NB4 (cell line): ENCODE measurements around the gene PIEZO2.
"Not testable (repeated sequence)": the region's sequence is repeated elsewhere in the genome, so short reads cannot be mapped to it uniquely, and the experiment has no call there.

ENCODE experiments used
- MYC ChIP-seq: IDR thresholded peaks from 2 replicates; pipeline ENCODE4 v1.6.1; 2011; ENCODE audit warnings: low read depth, low read length
- POLR2A ChIP-seq: IDR thresholded peaks from 2 replicates; pipeline ENCODE4 v1.6.1; 2011; ENCODE audit warnings: mild to moderate bottlenecking; ENCODE audit not compliant: insufficient read length; ENCODE audit errors: extremely low read depth
- TF ChIP-seq, protein P1 (sequence below): IDR thresholded peaks from one replicate; pipeline ENCODE4 v1.5.1; 2012; ENCODE audit warnings: low read depth, low read length
- TF ChIP-seq, protein P2 (sequence below): IDR thresholded peaks from 2 replicates; pipeline ENCODE4 v1.6.1; 2011; ENCODE audit warnings: low read depth, low read length

DNA sequence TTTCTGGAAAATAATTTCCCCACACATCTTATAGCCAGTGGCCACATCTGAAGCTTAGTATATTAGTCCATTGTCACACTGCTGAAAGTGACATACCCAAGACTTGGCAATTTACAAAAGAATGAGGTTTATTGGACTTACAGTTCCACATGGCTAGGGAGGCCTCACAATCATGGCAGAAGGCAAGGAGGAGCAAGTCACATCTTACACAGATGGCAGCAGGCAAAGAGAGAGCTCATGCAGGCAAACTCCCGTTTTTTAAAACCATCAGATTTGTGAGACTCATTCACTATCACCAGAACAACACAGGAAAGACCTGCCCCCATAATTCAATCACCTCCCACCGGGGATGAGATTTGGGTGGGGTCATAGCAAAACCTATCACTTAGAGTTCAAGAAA, 303.3 kb downstream of the PIEZO2 start:
- TF ChIP-seq, protein P1, sequence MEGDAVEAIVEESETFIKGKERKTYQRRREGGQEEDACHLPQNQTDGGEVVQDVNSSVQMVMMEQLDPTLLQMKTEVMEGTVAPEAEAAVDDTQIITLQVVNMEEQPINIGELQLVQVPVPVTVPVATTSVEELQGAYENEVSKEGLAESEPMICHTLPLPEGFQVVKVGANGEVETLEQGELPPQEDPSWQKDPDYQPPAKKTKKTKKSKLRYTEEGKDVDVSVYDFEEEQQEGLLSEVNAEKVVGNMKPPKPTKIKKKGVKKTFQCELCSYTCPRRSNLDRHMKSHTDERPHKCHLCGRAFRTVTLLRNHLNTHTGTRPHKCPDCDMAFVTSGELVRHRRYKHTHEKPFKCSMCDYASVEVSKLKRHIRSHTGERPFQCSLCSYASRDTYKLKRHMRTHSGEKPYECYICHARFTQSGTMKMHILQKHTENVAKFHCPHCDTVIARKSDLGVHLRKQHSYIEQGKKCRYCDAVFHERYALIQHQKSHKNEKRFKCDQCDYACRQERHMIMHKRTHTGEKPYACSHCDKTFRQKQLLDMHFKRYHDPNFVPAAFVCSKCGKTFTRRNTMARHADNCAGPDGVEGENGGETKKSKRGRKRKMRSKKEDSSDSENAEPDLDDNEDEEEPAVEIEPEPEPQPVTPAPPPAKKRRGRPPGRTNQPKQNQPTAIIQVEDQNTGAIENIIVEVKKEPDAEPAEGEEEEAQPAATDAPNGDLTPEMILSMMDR, result not testable (repeated sequence)
- not testable (repeated sequence) for TF ChIP-seq POLR2A, MYC
- TF ChIP-seq, protein P2, sequence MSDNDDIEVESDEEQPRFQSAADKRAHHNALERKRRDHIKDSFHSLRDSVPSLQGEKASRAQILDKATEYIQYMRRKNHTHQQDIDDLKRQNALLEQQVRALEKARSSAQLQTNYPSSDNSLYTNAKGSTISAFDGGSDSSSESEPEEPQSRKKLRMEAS, result not testable (repeated sequence)
